Activated CD4-positive, alpha-beta T cell treated with anti-CD3 and anti-CD28 coated beads, Interleukin-10, Interleukin-2, amounts not matched to agents 100 ng/mL and 50 ng/mL, durations not matched to agents 16 hours and 8 hours (primary cell): ENCODE measurements around the gene CHD3.
A peak's percentile ranks its signal among the peaks of the same experiment; 100 is the strongest.
"Not testable (repeated sequence)": the region's sequence is repeated elsewhere in the genome, so short reads cannot be mapped to it uniquely, and the experiment has no call there.

Experiments
- DNase-seq: peaks from one replicate; pipeline ENCODE4 v3.0.0-alpha.2; 2020

CHD3 gene

DNA sequence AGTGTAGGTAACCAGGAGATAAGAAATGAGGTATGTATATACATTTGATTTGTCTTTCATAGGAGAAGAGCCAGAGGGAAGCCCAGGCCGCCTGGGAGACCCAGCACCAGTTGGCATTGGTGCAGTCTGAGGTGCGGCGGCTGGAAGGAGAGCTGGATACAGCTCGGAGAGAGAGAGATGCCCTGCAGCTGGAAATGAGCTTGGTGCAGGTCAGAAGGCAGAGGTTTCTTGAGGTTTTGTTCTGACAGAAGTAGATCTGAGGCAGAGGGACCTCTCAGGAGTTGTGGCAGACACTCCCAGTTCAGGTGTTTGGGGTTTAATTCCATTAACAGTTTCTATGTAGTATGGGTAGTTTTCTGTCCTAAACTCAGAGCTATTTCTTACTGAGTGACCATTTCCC lies 51.4 kb downstream of the CHD3 start:
- no peak for DNase-seq

DNA sequence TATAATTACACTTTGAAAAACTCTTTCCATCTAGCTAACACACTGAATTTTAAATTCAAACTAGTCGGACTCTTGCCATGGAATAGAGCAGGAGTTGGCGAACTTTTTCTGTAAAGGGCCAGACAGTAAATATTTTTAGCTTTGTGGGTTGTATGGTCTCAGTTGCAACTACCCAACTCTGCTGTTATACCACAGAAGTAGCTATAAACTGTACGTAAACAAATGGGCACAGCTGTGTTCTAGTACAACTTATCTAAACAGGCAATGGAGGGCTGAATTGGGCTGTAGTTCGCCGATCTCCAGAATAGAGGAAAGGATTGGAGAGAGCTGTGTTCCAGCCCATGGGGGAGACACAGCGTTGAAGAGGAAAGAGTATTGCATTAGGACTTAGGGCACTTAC lies 52.2 kb downstream of the CHD3 start:
- DNase-seq = no peak

DNA sequence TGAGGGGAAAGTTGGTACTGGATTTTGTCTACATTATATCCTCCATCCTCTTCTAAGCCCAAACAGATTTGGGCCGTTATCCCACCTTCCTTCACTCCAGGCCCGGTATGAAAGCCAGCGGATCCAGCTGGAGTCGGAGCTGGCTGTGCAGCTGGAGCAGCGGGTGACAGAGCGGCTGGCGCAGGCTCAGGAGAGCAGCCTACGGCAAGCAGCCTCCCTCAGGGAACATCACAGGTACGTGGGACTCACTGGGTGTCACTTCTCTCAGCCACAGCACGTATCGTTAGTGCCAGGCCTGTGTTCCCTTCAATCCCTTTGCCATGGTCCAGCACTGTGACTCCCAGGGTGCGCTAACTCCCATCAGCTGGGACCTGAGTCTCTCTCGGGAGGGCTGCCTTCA lies 54.7 kb downstream of the CHD3 start:
- no peak for DNase-seq

DNA sequence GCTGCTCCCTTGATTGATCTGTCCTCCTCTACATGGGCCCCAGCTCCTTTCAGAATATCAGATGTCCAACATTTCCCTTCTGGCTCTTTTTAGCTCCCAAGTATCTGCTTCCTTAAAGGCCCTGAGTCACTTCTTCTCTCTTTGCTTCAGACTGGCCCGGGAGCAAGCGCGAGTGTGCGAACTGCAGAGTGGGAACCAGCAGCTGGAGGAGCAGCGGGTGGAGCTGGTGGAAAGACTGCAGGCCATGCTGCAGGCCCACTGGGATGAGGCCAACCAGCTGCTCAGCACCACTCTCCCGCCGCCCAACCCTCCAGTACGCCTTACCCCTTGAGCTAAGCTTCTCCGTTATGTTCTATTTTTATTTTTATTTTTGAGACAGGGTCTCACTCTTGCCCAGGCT lies 55.7 kb downstream of the CHD3 start:
- DNase-seq = no peak

DNA sequence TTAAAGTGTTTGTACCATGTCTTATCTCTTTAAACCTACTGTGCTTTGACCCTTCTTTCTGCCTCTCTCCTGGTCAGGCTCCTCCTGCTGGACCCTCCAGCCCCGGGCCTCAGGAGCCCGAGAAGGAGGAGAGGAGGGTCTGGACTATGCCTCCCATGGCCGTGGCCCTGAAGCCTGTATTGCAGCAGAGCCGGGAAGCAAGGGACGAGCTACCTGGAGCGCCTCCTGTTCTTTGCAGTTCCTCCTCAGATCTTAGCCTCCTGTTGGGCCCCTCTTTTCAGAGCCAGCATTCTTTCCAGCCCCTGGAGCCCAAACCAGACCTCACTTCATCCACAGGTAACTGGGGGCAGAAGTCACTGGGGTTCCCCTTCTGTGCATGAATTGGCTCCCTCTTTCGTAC lies 57.1 kb downstream of the CHD3 start:
- DNase-seq = no peak

DNA sequence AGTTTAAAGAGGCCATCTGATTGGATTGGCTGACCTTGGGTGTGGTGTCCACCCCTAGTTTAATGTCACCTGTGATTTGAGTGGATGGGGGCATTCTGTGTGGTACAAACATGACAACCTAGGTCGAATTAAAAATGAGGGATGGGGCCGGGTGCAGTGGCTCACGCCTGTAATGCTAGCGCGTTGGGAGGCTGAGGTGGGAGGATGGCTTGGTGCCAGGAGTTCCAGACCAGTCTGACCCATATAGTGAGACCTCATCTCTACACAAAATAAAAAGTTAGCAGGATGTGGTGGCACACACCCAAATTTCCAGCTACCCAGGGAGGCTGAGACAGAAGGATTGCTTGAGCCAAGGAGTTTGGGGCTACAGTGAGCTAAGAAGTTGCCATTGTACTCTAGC lies 57.9 kb downstream of the CHD3 start:
- DNase-seq = no peak

DNA sequence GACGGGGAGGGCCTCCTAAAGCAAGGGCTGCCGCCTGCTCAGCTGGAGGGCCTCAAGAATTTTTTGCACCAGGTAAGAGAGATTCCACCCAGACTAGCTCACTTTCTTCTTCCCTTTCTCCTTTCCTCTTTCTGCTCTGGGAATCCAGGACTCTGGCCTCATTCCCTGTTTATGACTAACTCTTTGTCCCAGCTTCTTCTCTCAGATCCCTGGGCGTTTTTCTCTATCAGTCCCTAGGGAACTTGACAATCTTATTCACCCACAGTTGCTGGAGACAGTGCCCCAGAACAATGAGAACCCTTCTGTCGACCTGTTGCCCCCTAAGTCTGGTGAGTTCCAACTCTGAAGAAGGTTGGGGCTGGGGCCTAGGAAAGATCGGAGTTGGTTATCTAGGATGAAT lies 59.1 kb downstream of the CHD3 start:
- no peak for DNase-seq

DNA sequence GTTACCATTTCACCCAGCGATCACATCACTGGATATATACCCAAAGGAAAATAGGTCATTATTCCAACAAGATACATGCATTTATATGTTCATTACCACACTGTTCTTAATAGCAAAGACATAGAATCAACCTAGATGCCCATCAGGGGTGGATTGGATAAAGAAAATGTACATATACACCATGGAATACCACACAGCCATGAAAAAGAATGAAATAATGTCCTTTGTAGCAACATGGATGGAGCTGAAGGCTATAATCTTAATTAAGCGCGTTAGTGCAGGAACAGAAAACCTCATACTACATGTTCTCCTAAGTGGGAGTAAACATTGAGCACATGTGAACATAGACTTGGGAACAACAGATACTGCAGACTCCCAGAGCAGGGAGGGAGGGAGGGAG lies 62.0 kb downstream of the CHD3 start:
- DNase-seq = no peak

DNA sequence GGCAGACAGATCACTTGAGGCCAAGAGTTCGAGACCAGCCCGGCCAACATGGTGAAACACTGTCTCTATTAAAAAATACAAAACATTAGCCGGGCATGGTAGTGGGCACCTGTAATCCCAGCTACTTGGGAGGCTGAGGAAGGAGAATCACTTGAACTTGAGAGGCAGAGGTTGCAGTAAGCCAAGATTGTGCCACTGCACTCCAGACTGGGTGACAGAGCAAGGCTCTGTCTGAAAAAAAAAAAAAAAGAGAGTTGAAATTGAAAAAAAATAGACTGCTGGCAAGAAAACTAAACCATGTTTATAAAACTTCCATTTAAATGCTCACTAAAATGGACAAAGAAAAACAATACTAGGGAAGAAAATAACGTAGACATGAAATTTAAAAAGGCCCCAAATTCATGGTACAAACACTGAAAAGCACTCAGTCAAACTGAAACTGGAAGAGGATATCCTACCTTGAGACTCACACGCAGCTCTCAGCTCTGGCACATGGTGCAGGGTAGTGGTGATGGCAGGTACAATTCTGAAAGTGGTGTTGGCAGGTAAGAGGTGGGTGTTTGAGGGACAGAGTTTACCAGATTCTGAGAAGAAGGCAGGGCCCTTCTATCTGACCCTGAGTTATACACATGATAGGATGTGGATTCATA lies 62.7 kb downstream of the CHD3 start:
- peak; percentile 87 for DNase-seq

DNA sequence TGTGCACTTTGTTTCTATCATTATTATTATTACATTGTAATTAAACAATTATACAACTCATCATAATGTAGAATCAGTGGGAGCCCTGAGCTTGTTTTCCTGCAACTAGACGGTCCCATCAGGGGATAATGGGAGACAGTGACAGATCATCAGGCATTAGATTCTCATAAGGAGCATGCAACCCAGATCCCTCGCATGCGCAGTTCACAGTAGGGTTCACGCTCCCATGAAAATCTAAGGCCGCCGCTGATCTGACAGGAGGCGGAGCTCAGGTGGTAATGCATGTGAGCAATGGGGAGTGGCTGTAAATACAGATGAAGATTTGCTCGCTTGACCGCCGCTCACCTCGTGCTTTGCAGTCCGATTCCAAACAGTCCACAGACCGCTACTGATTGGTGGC lies 64.7 kb downstream of the CHD3 start:
- not testable (repeated sequence) for DNase-seq

DNA sequence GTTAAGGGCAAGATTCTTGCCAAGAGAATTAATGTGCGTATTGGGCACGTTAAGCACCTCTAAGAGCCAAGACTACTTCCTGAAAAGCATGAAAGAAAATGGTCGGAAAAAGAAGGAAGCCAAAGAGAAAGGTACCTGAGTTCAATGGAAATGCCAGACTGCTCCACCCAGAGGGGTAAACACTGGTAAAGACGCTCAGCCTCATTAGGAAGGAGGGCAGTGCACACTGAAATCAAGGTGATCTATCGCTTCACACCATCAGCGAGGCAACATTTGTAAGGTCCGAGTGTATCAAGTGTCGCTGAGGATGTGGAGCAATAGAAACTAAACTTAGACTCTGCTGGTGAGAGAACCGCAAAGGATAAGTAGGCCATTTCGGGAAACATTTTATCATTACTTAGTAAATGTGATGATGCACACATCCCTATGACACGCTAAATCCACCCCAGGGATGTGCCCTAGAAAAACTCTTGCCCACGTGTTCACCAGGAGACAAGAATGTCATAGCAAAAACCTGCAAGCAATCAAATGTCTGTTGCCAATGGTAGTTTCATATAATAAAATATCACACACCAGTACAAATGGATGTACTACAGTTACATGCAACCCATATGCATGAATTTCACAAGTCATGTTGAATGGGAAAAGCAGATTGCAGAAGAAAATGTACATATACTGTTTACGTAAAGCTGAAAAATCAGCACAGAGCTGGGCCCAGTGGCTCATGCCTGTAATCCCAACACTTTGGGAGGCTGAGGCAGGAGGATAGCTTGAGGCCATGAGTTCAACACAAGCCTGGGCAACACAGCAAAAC lies 67.0 kb downstream of the CHD3 start:
- DNase-seq = no peak

DNA sequence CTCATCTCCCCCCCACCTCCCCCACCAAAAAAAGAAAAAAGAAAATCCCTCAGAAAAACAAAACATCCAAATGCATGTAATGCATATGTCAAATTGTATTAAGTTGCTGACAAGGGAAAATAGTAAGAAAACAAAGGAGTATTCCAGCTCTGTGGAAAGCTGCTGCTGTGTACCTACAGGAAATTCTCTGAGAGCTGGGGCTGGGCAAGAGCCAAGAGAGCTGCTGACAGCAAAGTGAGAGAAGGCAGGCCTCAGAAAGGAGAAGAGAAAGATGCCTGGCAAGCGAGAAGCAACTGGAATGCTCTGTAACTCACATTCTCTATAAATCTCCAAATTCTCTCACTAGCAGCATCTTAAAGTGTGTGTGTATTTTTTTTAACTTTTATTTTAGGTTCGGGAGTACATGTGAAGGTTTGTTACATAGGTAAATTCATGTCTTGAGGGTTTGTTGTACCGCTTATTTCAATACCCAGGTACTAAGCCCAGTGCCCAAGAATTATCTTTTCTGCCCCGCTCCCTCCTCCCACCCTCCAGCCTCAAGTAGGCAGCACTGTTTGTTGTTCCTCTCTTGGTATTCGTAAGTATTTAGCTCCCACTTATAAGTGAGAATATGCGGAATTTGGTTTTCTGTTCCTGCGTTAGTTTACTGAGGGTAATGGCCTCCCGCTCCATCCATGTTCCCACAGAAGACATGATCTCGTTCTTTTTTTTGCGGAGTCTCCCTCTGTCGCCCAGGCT lies 67.8 kb downstream of the CHD3 start:
- DNase-seq = no peak

DNA sequence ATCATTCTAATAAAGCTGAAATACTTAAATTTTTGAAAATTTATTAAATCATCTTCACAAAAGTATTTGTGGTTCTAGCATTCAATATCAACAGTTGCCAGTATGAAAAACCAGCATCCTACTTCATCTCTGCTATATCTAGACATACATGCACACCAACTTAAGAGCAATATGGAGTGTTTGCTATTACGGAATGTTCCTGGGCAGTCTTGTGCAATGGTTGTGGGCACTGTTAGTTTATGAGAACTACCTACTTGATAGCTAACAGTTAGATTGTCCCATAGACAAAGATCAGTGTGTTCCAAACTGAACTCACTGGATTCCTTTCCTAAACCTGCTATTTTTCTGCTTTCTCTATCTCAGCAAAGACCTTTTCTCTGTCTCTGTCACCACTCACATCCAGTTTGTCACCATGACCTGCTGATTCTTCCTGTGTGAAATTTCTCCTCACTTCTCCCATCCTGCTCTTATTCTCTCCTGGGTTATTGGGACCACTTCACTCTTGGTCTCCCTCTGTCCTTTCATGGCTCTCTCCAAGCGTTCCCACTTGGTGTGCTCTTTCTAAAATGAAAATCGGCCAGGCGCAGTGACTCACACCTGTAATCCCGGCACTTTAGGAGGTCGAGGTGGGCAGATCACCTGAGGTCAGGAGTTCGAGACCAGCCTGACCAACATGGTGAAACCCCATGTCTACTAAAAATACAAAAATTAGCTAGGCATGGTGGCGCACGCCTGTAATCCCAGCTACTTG lies 71.1 kb downstream of the CHD3 start:
- DNase-seq = no peak

DNA sequence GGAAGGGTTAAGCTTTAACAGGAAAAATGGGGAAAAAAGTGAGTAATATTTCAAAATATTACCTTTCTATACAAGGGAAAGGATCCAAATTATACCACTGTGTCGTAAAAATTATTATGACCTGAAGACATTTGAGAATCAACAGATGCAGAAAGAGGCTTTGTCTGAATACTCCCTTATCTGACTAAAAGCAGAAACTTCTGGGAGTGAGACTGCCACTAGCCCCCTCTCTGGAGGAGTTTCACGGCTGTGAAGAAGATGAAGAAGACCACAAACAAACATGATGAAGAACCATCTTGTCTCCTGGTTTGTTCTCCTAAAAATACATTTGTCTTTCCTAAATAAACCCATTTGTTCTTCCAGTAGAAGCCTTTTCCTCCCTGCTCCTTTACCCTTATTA lies 72.8 kb downstream of the CHD3 start:
- DNase-seq = no peak
